GM04504 (cell line): ENCODE results near the gene SLC32A1.

Experiments used
- DNase-seq: peaks from one replicate; pipeline ENCODE4 v3.0.0-alpha.2; 2012; ENCODE audit warnings: low read depth

Gene SLC32A1

GRCh38 chr20:38725931-38726803 lies 1.9 kb downstream of the SLC32A1 start:
- DNase-seq: no peak

GRCh38 chr20:38726804-38727606 lies 2.7 kb downstream of the SLC32A1 start:
- no peak for DNase-seq

GRCh38 chr20:38727607-38728190 lies 3.4 kb downstream of the SLC32A1 start:
- no peak for DNase-seq

- no peak for DNase-seq
Measured at GRCh38 chr20:38728191-38728781, 4.0 kb downstream of the SLC32A1 start.

GRCh38 chr20:38728911-38729642 lies 4.8 kb downstream of the SLC32A1 start:
- no peak for DNase-seq

GRCh38 chr20:38729767-38730166 lies 5.5 kb downstream of the SLC32A1 start:
- DNase-seq: no peak

- no peak for DNase-seq
Measured at GRCh38 chr20:38730167-38730988, 6.1 kb downstream of the SLC32A1 start.

GRCh38 chr20:38730989-38731737 lies 6.9 kb downstream of the SLC32A1 start:
- DNase-seq: no peak

- DNase-seq: no peak
Measured at GRCh38 chr20:38731738-38732113, 7.4 kb downstream of the SLC32A1 start.

GRCh38 chr20:38732981-38733380 lies 8.7 kb downstream of the SLC32A1 start:
- no peak for DNase-seq

GRCh38 chr20:38735172-38735571 lies 10.9 kb downstream of the SLC32A1 start:
- no peak for DNase-seq

- no peak for DNase-seq
Measured at GRCh38 chr20:38737887-38738286, 13.6 kb downstream of the SLC32A1 start.

- DNase-seq: no peak
Measured at GRCh38 chr20:38745757-38746156, 21.5 kb downstream of the SLC32A1 start.

- DNase-seq: no peak
Measured at GRCh38 chr20:38747495-38748096, 23.3 kb downstream of the SLC32A1 start.

GRCh38 chr20:38748097-38748860 lies 24.0 kb downstream of the SLC32A1 start, which contains the start of gene ACTR5:
Gene ACTR5 (plus strand): TSS chr20:38748460. CDS start chr20:38748479, 19 bp downstream.
- peak; percentile 71 for DNase-seq

- DNase-seq: no peak
Measured at GRCh38 chr20:38748861-38749149, 24.5 kb downstream of the SLC32A1 start.

GRCh38 chr20:38751360-38751976 lies 27.2 kb downstream of the SLC32A1 start:
- no peak for DNase-seq

- DNase-seq: no peak
Measured at GRCh38 chr20:38752029-38752428, 27.7 kb downstream of the SLC32A1 start.

- no peak for DNase-seq
Measured at GRCh38 chr20:38754924-38755323, 30.6 kb downstream of the SLC32A1 start.
